Measurements from ENCODE around the gene CYP11A1.

CYP11A1 gene

DNA sequence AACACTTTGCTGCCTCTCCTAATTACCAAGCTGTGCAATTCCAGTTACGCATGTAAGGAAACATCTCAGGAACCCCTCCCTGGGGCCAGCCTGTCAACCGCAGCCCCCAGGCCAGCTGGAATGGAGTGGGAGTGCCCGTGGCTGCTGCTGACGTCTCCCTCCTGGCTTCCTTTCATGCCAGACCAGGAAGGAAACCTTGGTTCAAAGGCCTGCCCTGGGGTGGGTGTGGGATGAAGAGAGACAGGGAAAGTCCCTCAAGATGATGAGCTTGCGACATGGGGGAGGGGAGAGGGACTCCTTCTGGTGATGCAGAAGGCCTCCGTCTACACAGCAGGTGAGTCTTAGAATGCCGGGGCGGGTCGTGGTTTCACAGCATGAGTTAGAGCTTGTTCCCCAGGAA, 11.4 kb upstream of the CYP11A1 start:
- DNase-seq (ENCODE audit: low read depth): peak; percentile 57
- no peak overlapping the region for H3K4me3 ChIP-seq (ENCODE audit: low read depth, low read length)
- TF ChIP-seq, protein P1, sequence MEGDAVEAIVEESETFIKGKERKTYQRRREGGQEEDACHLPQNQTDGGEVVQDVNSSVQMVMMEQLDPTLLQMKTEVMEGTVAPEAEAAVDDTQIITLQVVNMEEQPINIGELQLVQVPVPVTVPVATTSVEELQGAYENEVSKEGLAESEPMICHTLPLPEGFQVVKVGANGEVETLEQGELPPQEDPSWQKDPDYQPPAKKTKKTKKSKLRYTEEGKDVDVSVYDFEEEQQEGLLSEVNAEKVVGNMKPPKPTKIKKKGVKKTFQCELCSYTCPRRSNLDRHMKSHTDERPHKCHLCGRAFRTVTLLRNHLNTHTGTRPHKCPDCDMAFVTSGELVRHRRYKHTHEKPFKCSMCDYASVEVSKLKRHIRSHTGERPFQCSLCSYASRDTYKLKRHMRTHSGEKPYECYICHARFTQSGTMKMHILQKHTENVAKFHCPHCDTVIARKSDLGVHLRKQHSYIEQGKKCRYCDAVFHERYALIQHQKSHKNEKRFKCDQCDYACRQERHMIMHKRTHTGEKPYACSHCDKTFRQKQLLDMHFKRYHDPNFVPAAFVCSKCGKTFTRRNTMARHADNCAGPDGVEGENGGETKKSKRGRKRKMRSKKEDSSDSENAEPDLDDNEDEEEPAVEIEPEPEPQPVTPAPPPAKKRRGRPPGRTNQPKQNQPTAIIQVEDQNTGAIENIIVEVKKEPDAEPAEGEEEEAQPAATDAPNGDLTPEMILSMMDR (IDR thresholded peaks at IDR 0.05; ENCODE audit: insufficient read depth, low read depth, low read length, missing control alignments): no peak

DNA sequence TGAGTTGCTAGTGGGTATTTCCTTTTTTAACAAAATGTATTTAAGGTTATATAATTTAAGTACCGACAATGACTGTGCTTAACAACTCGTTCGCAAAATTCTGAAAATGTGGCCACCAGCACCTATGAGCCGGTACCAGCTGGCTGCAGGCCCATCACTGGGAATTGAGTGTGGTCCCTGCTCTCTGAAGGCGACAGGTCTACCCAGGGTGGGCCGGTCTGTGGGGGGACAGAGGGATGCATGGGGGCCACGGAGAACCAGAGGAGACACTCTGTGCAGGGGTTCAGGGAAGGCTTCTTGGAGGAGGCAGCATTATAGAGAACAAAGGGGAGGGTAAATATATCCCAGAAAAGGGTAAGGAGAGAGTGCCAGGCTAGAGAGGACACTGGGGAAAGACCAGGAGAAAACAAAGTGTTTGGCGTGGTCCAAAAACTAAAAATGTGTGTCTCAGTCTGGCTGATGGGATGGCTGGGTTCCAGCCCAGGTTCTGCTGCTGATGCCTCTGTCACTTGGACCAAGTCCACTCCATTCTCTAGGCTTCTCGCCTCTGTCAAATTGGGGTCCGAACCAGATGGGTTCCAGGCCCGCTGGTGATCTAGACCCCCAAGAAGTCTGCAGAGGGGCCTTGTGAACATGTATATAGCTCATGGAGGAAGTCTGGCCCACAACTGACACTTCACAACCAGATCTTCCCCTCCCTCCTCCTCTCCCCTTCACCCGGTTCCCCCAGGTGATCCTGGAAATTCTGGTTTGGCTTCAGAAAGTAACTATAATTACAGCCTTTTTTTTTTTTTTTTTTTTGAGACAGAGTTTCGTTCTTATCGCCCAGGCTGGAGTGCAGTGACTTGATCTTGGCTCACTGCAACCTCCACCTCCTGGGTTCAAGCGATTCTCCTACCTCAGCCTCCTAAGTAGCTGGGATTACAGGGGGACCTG, 10.7 kb upstream of the CYP11A1 start:
- TF ChIP-seq, protein P1 (IDR thresholded peaks at IDR 0.05; ENCODE audit: insufficient read depth, low read depth, low read length, missing control alignments): no peak
- DNase-seq (ENCODE audit: low read depth): no peak
- H3K4me3 ChIP-seq (ENCODE audit: low read depth, low read length): no peak overlapping the region

DNA sequence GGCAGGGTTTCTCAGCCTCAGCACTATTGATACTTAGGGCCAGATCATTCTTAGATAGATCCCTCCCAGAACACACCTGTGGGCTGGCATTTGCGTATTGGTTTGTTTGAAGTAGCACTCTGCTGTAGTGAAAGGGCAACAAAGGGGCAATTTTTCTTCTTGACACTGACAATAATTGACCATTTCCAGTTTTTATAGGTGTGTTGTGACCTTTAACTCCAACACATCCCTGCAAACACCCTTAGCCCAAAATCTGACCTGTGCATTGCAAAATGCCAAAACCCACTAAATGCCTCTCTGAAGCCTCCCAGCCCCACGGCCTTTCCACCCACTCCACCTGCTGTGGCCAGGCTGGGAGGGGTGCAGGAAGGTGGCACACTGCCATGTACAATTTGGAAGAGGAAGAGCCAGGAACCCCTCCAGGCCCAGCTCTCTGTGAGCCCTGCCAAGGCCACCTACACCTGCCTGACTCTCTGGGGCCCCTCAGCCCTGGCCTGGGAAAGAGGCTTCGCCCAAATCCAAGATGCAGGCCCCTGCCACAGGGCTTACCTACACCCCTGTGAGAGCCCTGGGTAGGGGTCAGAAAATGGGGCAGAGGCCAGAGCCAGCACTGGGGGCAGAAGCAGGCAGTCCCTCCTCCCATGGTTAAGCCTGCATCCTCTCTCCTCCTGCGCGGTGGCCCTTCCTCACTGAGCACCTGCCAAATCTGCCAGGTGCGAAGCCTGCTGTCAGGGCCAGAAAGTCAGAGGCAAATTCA, 9.6 kb upstream of the CYP11A1 start:
- DNase-seq (ENCODE audit: low read depth): no peak
- H3K4me3 ChIP-seq (ENCODE audit: low read depth, low read length): no peak overlapping the region
- TF ChIP-seq, protein P1 (IDR thresholded peaks at IDR 0.05; ENCODE audit: insufficient read depth, low read depth, low read length, missing control alignments): no peak

DNA sequence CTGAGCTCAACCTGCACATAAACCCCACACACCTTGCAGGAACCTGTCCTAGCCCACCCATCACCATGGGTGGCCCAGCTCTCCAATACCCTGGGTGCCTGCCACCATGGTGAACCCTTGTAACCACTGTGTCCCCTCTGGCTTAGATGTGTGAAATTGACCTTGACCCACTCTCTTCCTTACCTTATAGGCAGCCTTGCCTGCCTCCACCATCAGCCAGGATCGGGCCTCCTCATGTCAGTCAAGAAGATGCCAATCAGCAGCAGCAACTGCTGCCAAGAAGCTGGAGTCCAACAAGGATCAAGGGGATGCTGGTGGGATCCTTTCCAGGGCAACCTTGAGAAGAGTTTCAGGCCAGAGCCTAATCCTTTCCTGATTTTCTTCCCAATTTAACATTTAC, 8.8 kb upstream of the CYP11A1 start:
- no peak overlapping the region for H3K4me3 ChIP-seq (ENCODE audit: low read depth, low read length)
- TF ChIP-seq, protein P1 (IDR thresholded peaks at IDR 0.05; ENCODE audit: insufficient read depth, low read depth, low read length, missing control alignments): no peak
- DNase-seq (ENCODE audit: low read depth): no peak

DNA sequence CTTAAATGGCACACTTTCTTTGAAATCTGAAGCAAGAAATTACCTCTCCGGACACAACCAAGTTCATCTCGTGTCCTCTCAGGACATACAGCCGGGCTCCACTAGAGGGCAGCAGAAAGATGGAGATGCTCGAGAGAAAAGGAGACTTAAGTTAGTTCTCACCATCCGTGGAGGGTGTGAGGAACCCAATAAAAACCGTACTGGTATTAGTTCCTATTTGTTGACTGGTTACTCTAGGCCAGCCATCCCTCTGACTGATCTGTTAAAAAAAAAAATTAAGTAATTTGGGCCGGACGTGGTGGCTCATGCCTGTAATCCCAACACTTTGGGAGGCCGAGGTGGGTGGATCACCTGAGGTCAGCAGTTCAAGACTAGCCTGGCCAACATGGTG, 7.9 kb upstream of the CYP11A1 start:
- TF ChIP-seq, protein P1 (IDR thresholded peaks at IDR 0.05; ENCODE audit: insufficient read depth, low read depth, low read length, missing control alignments): peak; percentile 92
- peak; percentile 93 for DNase-seq (ENCODE audit: low read depth)

DNA sequence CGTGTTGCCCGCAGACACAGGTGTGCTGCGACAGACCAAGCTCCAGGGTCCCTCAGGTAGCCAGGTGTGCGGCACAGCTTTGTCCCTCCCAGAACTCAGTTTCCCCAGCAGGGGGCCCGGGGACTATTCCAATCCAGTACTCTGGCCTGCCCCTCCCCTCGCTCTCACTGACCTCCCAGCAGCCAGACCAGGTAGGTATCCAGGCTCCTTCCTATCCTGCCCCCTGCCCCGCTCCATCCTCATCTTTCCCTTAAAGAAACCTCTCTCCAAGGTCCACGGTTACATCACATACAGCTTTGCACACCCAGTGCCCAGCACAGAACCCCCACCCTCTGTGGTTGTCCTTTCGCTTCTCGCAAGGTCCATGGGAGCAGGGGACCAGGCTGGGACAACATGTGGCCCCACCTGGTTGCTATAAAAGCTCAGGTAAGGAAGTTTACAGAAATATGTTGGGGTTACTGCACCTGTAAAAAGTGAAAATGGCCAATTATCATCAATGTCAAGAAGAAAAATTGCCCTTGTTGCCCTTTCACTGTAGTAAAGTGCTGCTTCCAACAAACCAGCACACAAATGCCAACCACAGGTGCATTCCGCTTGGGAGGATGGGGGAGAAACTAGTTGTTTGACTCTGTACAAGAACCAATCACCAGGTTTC, 7.3 kb upstream of the CYP11A1 start:
- TF ChIP-seq, protein P1 (IDR thresholded peaks at IDR 0.05; ENCODE audit: insufficient read depth, low read depth, low read length, missing control alignments): peak; percentile 16
- DNase-seq (ENCODE audit: low read depth): no peak
- peak overlapping the region; percentile 15 for H3K4me3 ChIP-seq (ENCODE audit: low read depth, low read length)

More for the DNA sequence above, 7.9 kb upstream of the CYP11A1 start:
- H3K4me3 ChIP-seq (ENCODE audit: low read depth, low read length): no peak overlapping the region

Measured in GM12865 (cell line).